GM21528 (cell line): ENCODE data around the gene GSTA1.
"Not testable (repeated sequence)": the region's sequence is repeated elsewhere in the genome, so short reads cannot be mapped to it uniquely, and the experiment has no call there.

Experiments used
- ATAC-seq: cut with Tn5 transposase; IDR thresholded peaks from one replicate; pipeline ENCODE4 v1.9.1; 2021; ENCODE audit warnings: mild to moderate bottlenecking, moderate library complexity; ENCODE audit not compliant: unreplicated experiment, low FRiP score

The GSTA1 gene

DNA sequence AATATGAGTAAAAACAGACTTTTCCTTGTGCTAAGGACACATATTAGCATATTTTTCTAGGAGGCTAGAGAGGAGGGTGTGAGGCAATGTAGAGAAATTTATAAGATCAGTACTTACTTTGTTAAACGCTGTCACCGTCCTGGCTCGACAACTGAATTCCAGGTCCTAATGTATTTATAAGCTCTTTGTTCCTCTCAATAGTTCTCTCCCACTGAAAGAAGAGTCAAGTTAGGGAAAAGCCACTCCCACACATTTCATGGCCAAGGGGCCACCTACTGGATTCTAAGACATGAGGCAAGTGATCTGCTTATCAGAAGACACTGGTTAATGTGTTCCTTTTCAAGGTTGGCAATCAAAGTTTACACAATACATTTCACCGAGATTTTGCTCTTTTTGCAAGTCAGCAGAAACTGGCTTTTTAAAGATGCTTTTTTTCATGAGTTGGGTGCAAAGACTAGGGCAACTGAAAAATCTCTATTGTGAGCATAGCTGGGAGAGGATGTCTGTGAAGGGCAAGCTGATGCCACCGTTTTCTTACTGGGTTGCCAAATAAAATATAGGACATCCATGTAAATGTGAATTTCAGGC lies at the start of gene GSTA1:
TSS of gene GSTA1 (minus strand) at position 149 of the 588 bp plus-strand sequence. CDS start 4,549 bp downstream, outside the sequence.
- not testable (repeated sequence) for ATAC-seq

DNA sequence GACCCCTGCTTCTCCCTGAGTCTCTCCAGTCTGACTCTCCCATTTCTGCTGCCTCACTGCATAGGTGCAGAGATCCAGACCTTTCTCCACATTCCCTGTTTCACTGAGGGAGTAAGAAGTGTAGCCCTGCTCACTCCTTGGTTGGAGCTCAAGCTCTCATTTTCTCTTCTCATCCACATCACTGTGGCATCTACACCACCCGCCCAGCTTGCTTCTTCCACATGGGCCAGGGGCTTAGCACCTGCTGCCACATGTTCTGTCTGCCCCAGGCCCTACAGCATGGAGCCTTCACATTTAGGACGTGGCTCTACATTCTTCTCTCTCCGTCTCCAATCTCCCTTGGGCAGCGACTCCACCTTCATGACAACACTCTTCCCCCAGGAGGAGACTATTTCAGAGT lies 45.5 kb upstream of the GSTA1 start:
- ATAC-seq: no peak

DNA sequence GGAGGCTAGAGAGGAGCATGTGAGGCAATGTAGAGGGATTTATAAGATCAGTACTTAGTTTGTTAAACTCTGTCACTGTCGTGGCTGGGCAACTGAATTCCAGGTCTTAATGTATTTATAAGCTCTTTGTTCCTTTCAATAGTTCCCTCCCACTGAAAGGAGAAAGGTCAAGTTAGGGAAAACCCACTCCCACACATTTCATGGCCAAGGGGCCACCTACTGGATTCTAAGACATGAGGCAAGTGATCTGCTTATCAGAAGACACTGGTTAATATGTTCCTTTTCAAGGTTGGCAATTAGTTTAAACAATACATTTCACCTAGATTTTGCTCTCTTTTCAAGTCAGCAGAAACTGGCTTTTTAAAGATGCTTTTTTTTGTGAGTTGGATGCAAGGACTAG lies 42.4 kb upstream of the GSTA1 start:
- no peak for ATAC-seq

DNA sequence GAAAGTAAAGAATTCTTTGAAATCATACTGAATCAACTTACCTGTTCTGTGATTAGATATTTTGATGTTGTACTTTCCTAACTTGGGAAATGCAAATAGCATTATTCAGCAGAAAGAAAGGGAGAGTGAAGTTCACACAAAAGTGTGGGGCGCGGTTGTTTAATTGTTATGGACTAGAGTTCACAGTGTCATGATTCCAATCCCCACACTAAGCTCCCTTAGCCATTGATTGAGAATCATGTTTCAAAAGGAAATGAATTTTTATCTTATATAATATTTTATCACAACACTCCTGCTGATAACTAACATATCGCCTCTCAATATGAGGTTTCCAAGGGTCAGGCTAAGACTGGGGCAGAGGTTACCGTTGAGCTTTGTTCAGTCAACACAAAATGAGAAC lies 40.0 kb upstream of the GSTA1 start:
- ATAC-seq: no peak

DNA sequence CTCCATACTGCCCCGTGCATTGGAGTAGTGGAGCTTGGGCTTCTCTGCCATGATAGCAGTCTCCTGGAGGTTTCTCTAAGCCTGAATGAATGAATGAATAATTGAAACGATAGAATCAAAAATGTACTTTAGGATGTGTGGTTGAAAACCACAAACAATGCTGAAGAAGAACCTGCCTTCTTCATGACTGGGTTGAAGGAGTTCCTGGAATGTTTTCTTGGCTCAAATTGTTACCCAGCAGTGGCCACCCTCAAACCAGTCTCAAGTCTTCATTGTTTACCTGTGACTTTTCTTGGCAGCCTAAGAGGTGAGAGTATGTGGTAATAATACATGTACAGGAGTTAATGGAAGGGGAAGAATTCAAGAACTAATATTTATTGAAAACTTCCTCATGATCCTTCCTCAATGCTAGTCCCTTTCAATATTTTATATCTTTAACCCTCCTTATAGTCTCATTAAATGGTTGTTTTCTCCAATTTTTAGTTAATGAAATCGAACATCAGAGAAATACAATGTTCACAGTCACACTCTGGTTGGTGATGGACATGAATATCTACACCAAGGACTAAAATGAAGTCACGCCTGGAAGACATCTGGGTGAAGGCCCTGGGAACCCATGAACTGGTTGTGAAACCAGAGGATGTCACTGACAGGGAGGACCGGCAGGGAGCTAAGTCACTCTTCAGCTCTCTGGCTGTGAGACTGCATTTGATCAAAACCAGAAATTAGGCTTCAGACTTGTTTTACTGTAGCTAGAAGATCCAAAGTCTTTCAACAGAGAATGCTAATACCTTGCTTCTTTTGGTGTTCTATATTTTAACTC lies 37.4 kb upstream of the GSTA1 start, which contains the start of gene GSTA5:
TSS of gene GSTA5 (minus strand) at position 51 of the 823 bp plus-strand sequence.
- no peak for ATAC-seq

DNA sequence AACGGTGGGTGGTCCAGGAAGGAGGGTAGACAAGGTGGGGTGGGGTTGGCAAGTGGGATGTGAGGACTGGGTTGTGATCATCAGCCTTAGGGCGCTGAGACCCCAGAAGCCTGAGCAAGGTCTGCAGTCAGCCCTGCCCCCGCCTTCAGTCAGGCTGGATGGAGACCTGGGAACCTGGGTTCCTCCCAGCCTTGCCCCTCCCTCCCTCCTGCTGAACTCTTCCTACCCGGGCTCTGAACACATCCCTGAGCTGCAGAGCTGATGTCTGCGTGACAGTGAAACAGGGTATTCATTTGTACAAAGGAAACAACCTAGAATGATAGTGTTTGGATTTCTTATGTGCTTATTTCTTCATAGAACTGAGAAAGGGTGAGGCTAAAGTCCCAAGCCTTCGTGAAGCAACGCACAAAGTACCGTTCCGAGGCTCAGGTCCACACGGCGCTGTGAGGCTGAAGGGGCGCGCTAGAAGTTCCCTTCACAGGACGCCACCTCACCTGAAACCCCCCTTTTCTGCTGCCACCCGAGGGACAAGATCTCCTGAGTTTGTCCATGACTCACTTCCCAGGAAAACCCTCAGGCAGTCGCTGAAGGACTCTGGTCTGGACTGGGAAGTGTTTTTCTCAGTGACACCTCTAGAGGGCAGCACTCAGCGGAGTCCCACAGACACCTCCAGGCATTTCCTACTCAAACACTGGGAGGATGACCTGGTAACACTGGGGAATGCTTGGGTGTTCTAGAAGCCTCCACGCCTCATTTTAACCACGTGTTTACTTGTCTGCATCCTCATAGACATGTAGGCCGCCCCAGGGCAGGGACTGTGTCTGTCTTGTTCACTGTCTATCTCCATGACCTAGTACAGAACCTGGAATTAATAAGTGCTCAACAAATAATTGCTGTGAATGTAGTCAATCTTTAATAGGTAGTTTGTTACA lies 35.8 kb upstream of the GSTA1 start:
- peak; percentile 79 for ATAC-seq

DNA sequence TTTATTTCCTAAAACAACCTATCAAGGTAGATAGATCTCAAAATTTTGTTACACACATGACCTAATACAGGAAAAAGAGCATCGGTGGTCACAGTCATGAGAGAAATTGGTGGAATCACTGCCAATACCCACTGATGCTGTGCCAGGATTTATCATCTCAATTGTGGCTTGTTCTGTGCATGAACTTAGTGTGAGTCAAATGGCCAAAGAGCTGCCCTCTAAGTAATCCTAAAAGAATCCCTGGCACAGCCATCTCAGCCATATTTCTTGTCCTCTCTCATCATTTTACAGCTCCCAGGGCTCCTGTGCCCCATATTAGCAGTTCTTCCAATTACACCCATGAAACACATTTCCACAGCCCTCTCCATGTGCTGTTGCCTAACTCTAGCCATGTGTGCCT lies 30.9 kb upstream of the GSTA1 start:
- ATAC-seq: no peak

DNA sequence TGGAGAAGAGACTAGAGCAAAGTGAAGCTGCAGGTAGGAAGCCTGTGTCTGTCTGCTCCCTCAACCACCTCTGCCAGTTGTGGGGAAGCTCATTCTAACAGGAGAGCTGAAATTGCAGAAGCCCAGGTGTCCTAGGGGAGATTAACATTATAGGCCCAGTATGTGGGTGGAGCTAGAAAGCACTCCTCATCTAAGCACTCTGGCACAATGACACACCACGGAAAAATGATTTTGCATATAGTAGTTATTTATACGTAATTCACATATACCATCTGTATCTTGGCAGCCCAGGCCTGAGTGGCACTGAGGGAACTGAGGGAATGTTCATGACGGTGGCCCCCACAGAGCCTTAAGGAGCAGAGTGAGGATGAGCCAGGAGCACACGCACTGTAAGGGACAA lies 27.3 kb upstream of the GSTA1 start:
- not testable (repeated sequence) for ATAC-seq

DNA sequence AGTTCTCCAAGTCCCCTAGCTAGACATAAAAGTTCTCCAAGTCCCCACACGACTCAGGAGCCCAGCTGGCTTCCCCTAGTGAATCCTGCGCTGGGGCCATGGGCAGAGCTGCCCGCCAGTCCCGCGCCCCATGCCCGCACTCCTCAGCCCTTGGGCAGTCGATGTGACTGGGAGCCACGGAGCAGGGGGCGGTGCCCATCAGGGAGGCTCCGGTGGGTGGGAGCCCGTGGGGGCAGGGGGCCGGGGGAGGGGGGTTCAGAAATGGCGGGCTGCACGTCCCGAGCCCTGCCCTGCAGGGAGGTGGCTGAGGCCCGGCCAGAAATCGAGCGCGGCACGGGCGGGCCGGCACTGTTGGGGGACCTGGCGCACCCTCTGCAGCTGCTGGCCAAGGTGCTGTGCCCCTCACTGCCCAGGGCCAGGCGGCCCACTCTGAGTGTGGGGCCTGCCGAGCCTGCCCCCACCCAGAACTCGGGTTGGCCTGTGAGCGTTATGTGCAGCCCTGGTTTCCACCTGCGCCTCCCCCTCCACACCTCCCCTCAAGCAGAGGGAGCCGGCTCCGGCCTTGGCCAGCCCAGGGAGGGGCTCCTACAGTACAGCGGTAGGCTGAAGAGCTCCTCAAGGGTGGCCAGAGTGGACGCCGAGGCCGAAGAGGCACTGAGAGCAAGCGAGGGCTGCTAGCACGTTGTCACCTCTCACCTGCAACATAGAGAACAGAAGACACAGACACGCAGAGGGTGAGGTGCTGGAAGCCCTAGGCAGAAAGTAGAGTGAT lies 25.6 kb upstream of the GSTA1 start:
- no peak for ATAC-seq

DNA sequence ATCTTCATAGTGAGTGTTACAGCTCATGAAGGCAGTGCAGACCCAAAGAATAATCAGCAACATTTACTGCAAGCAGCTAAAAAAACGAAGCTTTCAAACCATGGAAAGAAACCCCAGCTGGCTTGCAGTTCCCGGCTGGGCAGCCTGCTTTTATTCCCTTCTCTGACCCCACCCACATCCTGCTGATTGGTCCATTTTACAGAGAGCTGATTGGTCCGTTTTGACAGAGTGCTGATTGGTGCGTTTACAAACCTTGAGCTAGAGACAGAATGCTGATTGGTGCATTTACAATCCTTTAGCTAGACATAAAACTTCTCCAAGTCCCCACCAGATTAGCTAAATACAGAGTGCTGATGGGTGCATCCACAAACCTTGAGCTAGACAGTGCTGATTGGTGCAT lies 25.0 kb upstream of the GSTA1 start:
- ATAC-seq: not testable (repeated sequence)

DNA sequence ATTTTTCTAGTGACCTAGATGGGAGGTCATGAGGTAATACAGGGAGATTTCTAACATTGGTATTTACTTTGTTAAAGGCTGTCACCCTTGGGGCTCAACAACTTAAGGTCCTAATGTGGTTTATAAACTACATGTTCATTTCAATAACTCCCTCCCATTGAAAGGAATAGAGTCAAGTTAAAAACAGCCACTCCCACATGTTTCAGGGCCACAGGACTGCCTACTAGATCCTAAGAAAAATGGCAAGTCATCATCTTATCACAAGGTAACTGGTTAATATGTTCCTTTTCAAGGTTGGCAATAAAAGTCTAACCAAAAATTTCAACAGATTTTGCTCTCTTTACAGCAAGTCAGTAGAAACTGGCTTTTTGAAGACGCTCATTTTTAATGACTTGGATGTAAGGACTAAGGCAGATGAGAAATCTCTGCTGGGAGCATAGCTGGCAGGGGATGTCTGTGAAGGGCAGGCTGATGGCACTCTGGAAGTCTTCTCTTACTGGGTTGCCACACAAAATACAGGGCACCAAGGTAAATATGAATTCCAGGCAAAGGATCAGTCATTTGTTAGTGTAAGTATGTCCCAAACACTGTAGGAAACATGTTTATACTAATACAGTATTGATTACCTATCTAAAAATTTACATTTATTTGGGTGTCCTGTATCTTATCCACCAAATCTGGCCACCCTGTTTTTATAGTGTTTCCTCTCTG lies 23.6 kb upstream of the GSTA1 start:
- not testable (repeated sequence) for ATAC-seq

DNA sequence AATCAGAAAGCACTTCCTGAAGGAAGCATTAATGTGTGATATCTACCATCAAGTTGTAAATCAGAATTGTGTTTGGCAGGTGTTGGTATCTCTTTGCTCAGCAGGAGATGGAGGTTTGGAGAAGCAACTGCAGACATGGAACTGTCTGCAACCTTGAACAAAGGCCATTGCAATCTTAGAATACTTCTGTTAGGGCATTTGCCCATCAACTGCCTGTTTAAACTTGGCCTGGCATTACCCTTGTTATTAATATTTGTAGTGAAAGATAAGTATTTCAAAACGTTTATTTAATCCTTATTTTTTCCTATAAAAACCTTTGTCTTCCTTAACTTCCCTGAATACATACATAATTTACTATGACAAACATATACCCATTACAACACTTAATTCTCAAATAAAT lies 22.9 kb upstream of the GSTA1 start:
- no peak for ATAC-seq

DNA sequence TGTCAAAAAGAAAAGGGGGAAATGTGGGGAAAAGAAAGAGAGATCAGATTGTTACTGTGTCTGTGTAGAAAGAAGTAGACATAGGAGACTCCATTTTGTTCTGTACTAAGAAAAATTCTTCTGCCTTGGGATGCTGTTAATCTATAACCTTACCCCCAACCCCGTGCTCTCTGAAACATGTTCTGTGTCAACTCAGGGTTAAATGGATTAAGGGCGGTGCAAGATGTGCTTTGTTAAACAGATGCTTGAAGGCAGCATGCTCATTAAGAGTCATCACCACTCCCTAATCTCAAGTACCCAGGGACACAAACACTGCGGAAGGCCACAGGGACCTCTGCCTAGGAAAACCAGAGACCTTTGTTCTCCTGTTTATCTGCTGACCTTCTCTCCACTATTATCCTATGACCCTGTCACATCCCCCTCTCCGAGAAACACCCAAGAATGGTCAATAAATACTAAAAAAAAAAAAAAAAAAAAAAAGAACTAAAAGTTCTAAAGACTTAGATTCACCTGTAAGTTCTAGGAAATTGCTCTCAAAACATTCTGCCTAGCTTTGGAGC lies 22.4 kb upstream of the GSTA1 start:
- ATAC-seq: not testable (repeated sequence)

DNA sequence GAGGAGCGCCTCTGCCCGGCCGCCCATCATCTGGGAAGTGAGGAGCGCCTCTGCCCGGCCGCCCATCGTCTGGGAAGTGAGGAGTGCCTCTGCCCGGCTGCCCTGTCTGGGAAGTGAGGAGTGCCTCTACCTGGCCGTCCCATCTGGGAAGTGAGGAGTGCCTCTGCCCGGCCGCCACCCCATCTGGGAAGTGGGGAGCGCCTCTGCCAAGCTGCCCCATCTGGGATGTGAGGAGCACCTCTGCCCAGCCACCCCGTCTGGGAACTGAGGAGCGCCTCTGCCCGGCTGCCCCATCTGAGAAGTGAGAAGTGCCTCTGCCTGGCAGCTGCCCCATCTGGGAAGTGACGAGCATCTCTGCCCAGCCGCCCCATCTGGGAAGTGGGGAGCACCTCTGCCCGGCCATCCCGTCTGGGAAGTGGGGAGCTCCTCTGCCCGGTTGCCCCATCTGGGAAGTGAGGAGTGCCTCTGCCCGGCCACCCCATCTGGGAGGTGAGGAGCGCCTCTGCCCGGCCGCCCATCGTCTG lies 21.7 kb upstream of the GSTA1 start:
- not testable (repeated sequence) for ATAC-seq

DNA sequence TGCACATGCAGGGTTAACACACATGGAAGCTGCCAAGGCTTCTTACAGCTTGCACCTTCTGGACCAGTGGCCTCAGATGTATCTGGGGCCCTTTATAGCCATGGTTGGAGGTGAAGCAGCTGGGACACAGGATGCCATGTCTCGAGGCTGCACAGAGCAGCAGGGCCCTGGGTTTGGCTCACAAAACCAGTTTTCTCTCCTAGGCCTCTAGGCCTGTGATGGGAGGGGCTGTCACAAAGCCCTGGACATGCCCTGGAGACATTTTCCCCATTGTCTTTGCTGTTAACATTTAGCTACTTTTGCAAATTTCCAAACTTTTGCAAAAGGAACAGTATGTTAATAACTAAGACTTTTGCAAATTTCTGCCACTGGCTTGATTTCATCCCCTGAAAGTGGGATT lies 18.2 kb upstream of the GSTA1 start:
- no peak for ATAC-seq

DNA sequence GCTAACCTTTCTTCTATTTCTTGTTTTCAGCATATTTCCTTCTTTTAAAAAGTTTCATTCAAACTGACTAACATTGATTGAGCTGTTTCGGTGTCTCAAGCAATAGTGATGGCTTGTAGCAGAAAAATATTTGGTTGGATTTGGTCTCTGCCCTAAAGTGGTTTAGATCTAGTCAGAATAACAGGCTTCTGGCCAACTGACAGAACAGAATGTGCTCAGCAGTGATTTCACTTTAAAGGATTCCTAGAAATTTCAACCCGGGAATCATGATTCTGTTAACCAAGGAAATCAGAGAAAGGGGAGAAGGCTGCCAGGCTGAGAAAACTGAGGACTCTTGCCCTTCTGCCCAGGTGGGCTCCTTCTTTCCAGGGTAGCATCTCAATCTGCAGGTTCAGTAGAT lies 16.6 kb upstream of the GSTA1 start:
- no peak for ATAC-seq

DNA sequence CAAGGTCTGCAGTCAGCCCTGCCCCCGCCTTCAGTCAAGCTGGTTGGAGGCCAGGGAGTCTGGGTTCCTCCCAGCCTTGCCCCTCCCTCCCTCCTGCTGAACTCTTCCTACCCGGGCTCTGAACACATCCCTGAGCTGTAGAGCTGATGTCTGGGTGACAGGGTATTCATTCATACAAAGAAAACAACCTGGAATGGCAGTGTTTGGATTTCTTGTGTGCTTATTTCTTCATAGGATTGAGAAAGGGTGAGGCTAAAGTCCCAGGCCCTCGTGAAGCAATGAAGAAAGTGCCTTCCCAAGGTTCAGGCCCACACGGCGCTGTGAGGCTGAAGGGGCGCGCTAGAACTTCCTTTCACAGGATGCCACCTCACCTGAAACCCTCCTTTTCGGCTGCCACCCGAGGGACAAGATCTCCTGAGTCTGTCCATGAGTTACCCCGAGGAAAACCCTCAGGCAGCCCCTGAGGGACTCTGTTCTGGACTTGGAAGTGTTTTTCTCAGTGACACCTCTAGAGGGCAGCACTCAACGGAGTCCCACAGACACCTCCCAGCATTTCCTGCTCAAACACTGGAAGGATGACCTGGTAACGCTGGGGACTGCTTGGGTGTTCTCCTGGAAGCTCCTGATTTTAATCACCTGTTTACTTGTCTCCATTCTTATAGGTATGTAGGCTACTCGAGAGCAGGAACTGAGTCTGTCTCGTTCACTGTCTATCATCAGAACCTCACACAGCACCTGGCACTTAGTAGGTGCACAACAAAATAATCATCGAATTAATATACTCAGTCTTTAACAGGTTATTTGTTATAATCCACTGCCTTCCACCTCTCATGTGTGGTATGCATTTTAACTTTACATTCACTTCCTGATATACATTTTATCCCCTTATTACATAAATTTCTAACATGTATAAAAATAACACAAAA lies 11.8 kb upstream of the GSTA1 start:
- ATAC-seq: peak; percentile 74

DNA sequence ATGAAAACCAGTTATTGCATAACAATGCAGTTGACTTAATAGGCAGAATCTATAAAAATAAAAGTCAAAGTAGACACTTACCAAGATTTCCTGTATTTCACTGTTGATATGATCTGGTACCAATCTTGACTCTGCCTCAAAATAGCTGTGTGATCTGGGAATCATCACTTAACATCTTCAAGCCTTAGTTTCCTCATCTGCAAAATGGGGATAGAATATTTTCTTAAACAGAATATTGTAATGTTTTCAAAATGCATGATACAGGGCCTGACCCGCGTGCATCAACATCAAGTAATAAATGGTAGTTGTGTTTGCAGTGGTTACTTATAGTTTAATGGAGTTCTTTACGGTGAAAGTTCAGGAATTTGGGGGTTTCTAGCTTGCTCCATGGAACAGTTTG lies 10.9 kb upstream of the GSTA1 start:
- ATAC-seq: not testable (repeated sequence)
